HG03159 (cell line): Measurements from ENCODE around the gene PLEKHH3.

Source experiments
- ATAC-seq: cut with Tn5 transposase; IDR thresholded peaks from one replicate; pipeline ENCODE4 v1.9.1; 2021; ENCODE audit warnings: mild to moderate bottlenecking, moderate library complexity; ENCODE audit not compliant: unreplicated experiment

Gene PLEKHH3

GRCh38 chr17:42676424-42677011, at the start of gene PLEKHH3:
Gene PLEKHH3, minus strand, starts transcription at chr17:42676994. Its CDS starts 431 bp downstream, at chr17:42676563.
- peak; percentile 0 for ATAC-seq

- no peak for ATAC-seq
These were observed 48.3 kb upstream of the PLEKHH3 start for GRCh38 chr17:42725143-42725542.

- ATAC-seq, result no peak
These were observed 46.8 kb upstream of the PLEKHH3 start for GRCh38 chr17:42723636-42724035.

- ATAC-seq, result no peak
These were observed 44.3 kb upstream of the PLEKHH3 start for GRCh38 chr17:42720996-42721583.

GRCh38 chr17:42709561-42709960, 32.8 kb upstream of the PLEKHH3 start:
- ATAC-seq, result no peak

GRCh38 chr17:42708588-42708987, 31.8 kb upstream of the PLEKHH3 start:
- no peak for ATAC-seq

GRCh38 chr17:42706732-42707131, 29.9 kb upstream of the PLEKHH3 start:
- no peak for ATAC-seq

- peak; percentile 71 for ATAC-seq
These were observed 28.2 kb upstream of the PLEKHH3 start for GRCh38 chr17:42704837-42705494.

- ATAC-seq, result peak; percentile 27
These were observed 27.7 kb upstream of the PLEKHH3 start for GRCh38 chr17:42704490-42704836.

GRCh38 chr17:42702446-42702845, 25.7 kb upstream of the PLEKHH3 start:
- ATAC-seq, result no peak

- ATAC-seq, result no peak
These were observed 23.9 kb upstream of the PLEKHH3 start for GRCh38 chr17:42700586-42701289.

GRCh38 chr17:42699415-42699740, 22.6 kb upstream of the PLEKHH3 start:
- ATAC-seq, result no peak

GRCh38 chr17:42698736-42699414, 22.1 kb upstream of the PLEKHH3 start:
- ATAC-seq, result no peak

- ATAC-seq, result no peak
These were observed 20.5 kb upstream of the PLEKHH3 start for GRCh38 chr17:42697108-42697811.

GRCh38 chr17:42695500-42695899, 18.7 kb upstream of the PLEKHH3 start:
- no peak for ATAC-seq

- ATAC-seq, result no peak
These were observed 17.7 kb upstream of the PLEKHH3 start for GRCh38 chr17:42694524-42694923.

- ATAC-seq, result no peak
These were observed 15.7 kb upstream of the PLEKHH3 start for GRCh38 chr17:42692489-42692888.

- no peak for ATAC-seq
These were observed 14.3 kb upstream of the PLEKHH3 start for GRCh38 chr17:42691021-42691545.

- no peak for ATAC-seq
These were observed 13.8 kb upstream of the PLEKHH3 start for GRCh38 chr17:42690596-42690995.

GRCh38 chr17:42687707-42688320, 11.0 kb upstream of the PLEKHH3 start:
- no peak for ATAC-seq
